ENCODE measurements around the gene BSN.

BSN gene

DNA sequence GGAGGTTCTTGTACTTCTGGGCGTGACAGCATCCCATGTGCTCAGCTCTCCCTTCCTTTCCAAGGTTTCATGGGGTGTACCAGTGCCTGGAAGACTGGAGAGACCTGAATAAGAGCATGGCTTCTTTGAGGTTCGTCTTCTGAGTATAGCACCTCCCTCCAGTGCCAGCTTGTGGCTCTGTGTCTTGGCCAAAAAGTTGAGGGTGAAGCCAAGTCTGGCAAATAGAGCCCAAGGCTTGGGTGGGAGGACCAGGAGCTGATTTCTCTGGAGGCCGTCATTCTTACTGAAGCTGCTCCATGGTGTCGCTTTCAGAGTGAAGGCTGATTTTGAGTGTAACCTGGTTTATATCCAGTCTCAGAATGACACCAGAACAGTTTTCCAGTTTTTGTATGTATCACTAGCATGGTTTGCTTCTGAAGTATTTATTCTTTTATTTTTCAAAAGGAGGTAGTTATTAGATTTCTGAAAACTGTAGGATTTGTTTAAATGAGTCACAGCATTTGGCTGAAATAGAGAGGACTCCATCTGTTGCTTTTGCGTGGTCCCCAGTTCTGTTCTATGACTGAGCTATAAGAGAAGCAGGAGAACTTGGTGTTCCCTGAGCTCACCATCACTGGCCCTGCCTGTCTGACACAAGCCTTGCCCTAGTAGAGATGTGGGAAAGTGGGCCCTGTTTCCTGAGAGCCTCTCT, 47.2 kb downstream of the BSN start:
- Histone ChIP-seq H3K36me3 (ENCODE audit: insufficient read depth, low read length) (no peaks in the 10 kb centered on the region), H2AFZ (ENCODE audit: low read depth, low read length) (no peak overlapping the region), H3K27ac (ENCODE audit: low read length) (no peak overlapping the region), H3K27me3 (ENCODE audit: insufficient read depth, low read length, poor library complexity) (no peaks in the 10 kb centered on the region), H3K4me3 (ENCODE audit: low read depth in 1 of 2, low read length in 2 of 2) (no peak overlapping the region), H4K20me1 (ENCODE audit: insufficient read depth, low read length) (no peaks in the 10 kb centered on the region), H3K4me2 (ENCODE audit: insufficient read depth, low read length) (no peak overlapping the region), H3K9me3 (ENCODE audit: insufficient read depth, low read length, severe bottlenecking) (no peaks in the 10 kb centered on the region), H3K79me2 (ENCODE audit: insufficient read depth, low read length) (no peaks in the 10 kb centered on the region), H3K4me1 (ENCODE audit: insufficient read depth, low read length) (no peaks in the 10 kb centered on the region), H3K9ac (ENCODE audit: low read depth, low read length) (no peak overlapping the region)
- DNase-seq (no peak), ATAC-seq (ENCODE audit: insufficient read depth, low read depth) (no peak)
- TF ChIP-seq, protein P1, sequence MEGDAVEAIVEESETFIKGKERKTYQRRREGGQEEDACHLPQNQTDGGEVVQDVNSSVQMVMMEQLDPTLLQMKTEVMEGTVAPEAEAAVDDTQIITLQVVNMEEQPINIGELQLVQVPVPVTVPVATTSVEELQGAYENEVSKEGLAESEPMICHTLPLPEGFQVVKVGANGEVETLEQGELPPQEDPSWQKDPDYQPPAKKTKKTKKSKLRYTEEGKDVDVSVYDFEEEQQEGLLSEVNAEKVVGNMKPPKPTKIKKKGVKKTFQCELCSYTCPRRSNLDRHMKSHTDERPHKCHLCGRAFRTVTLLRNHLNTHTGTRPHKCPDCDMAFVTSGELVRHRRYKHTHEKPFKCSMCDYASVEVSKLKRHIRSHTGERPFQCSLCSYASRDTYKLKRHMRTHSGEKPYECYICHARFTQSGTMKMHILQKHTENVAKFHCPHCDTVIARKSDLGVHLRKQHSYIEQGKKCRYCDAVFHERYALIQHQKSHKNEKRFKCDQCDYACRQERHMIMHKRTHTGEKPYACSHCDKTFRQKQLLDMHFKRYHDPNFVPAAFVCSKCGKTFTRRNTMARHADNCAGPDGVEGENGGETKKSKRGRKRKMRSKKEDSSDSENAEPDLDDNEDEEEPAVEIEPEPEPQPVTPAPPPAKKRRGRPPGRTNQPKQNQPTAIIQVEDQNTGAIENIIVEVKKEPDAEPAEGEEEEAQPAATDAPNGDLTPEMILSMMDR (IDR thresholded peaks at IDR 0.05; ENCODE audit: borderline replicate concordance, extremely low read depth, low read length, poor library complexity, severe bottlenecking), result no peak

DNA sequence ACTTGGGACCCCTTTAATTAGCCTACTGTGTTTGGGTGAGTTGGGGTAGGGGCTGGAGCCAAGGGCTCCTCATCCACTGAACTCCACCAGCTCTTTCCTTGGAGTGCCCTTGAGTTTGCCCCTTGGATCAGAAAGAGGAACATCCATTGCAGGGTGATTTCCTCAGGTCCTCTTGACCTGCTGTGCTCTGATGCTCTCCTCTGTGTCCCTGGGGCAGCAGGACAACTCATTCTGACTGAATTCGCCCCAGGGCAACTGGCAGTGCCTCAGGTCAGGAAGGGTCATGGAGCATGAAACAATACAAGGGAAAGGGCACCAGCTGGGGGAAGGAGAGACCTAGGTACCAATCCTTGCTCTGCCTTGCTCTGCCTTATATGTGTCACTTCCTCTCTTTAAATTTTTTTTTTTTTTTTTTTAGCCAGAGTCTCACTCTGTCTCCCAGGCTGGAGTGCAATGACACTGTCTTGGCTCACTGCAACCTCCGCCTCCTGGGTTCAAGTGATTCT, 47.8 kb downstream of the BSN start:
- no peak overlapping the region for H3K4me2 ChIP-seq (ENCODE audit: insufficient read depth, low read length)
- no peak for TF ChIP-seq EZH2 (IDR thresholded peaks at IDR 0.05; ENCODE audit: borderline replicate concordance, low read depth, low read length, severe bottlenecking)
- TF ChIP-seq, protein P1 (IDR thresholded peaks at IDR 0.05; ENCODE audit: borderline replicate concordance, extremely low read depth, low read length, poor library complexity, severe bottlenecking), result no peak
- no peaks in the 10 kb centered on the region for H3K36me3 ChIP-seq (ENCODE audit: insufficient read depth, low read length)
- no peak overlapping the region for H2AFZ ChIP-seq (ENCODE audit: low read depth, low read length)
- H3K9ac ChIP-seq (ENCODE audit: low read depth, low read length), result no peak overlapping the region
- no peak for ATAC-seq (ENCODE audit: insufficient read depth, low read depth)
- H4K20me1 ChIP-seq (ENCODE audit: insufficient read depth, low read length), result no peaks in the 10 kb centered on the region
- H3K4me3 ChIP-seq (ENCODE audit: low read depth in 1 of 2, low read length in 2 of 2), result no peak overlapping the region
- H3K9me3 ChIP-seq (ENCODE audit: insufficient read depth, low read length, severe bottlenecking), result no peaks in the 10 kb centered on the region
- no peak overlapping the region for H3K27ac ChIP-seq (ENCODE audit: low read length)
- no peaks in the 10 kb centered on the region for H3K27me3 ChIP-seq (ENCODE audit: insufficient read depth, low read length, poor library complexity)
- no peaks in the 10 kb centered on the region for H3K4me1 ChIP-seq (ENCODE audit: insufficient read depth, low read length)
- no peak for DNase-seq
- no peaks in the 10 kb centered on the region for H3K79me2 ChIP-seq (ENCODE audit: insufficient read depth, low read length)

DNA sequence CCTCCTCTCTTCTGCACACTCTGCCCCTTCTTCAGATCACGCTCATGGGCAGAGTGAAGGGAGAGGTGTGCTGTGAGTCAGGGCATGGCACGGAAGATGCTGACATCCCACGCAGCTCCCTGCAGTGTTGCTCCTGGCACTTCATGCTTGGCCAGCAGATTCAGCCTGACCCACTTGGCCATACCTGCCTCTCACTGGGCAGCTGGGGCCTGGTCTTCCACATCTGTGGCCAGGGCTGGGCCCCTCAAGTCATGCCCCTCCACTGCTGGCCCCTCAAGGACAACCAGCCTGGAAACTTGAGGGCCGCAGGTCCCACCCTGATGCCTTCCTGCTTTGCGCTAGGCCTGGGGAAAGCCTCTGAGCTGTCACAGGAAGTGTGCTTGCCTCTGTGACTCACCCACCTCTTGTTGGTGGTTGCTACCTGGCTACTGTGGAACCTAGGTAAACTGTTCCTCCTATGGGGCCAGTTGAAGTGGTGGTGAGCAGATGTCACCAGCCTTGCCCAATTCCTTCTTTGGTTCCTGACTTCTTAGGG, 48.7 kb downstream of the BSN start:
- ATAC-seq (ENCODE audit: insufficient read depth, low read depth), result peak; percentile 48; the same call in 1 of the 3 replicates
- no peak for DNase-seq
- H3K4me3 ChIP-seq (ENCODE audit: low read depth in 1 of 2, low read length in 2 of 2), result no peak overlapping the region
- H3K27ac ChIP-seq (ENCODE audit: low read length), result no peak overlapping the region
- H3K9ac ChIP-seq (ENCODE audit: low read depth, low read length), result no peak overlapping the region
- no peak overlapping the region for H2AFZ ChIP-seq (ENCODE audit: low read depth, low read length)
- no peaks in the 10 kb centered on the region for H3K79me2 ChIP-seq (ENCODE audit: insufficient read depth, low read length)
- H4K20me1 ChIP-seq (ENCODE audit: insufficient read depth, low read length), result no peaks in the 10 kb centered on the region
- H3K36me3 ChIP-seq (ENCODE audit: insufficient read depth, low read length), result no peaks in the 10 kb centered on the region
- no peak overlapping the region for H3K4me2 ChIP-seq (ENCODE audit: insufficient read depth, low read length)
- TF ChIP-seq EZH2 (IDR thresholded peaks at IDR 0.05; ENCODE audit: borderline replicate concordance, low read depth, low read length, severe bottlenecking), result no peak
- TF ChIP-seq, protein P1 (IDR thresholded peaks at IDR 0.05; ENCODE audit: borderline replicate concordance, extremely low read depth, low read length, poor library complexity, severe bottlenecking), result no peak
- no peaks in the 10 kb centered on the region for H3K27me3 ChIP-seq (ENCODE audit: insufficient read depth, low read length, poor library complexity)
- no peaks in the 10 kb centered on the region for H3K4me1 ChIP-seq (ENCODE audit: insufficient read depth, low read length)
- no peaks in the 10 kb centered on the region for H3K9me3 ChIP-seq (ENCODE audit: insufficient read depth, low read length, severe bottlenecking)

Measured in DND-41 (cell line).